WTC11 (cell line): ENCODE results near the gene JSRP1. TPM values are rescaled to one million over a fixed set of nuclear protein-coding genes. Genes with fewer than 3 reads are reported as not detected.

Source experiments
- ATAC-seq: fragments of 200-7000 bp; cut with Tn5 transposase; 2 replicates; pipeline ENCODE4 v1.10.0; 2021; ENCODE audit warnings: mild to moderate bottlenecking, moderate library complexity
- CTCF ChIA-PET: fragments of 300-600 bp; sonication (Branson Sonifier 250); formaldehyde crosslinking; loops from one replicate; lab custom pipeline; 2021; ENCODE audit warnings: antibody characterized with exemption; lab: Charles Lee
- POLR2A ChIA-PET: fragments of 350-600 bp; sonication (Branson Sonifier 250); formaldehyde crosslinking; loops from one replicate; lab custom pipeline; 2021; ENCODE audit warnings: antibody characterized with exemption; lab: Charles Lee
- DNase-seq: peaks from one replicate; pipeline ENCODE4 v3.0.0; 2021; ENCODE audit warnings: low spot score
- H3K27ac Mint-ChIP-seq: 2 replicates; pipeline ENCODE4 v1.8.0; 2021; ENCODE audit warnings: mixed read lengths
- H3K27me3 Mint-ChIP-seq: 2 replicates; pipeline ENCODE4 v1.8.0; 2021; ENCODE audit warnings: low read depth, mild to moderate bottlenecking, moderate library complexity, mixed read lengths
- H3K36me3 Mint-ChIP-seq: 2 replicates; pipeline ENCODE4 v1.8.0; 2021; ENCODE audit warnings: mixed read lengths
- H3K4me1 Mint-ChIP-seq: 2 replicates; pipeline ENCODE4 v1.8.0; 2022; ENCODE audit warnings: mixed read lengths
- H3K4me3 Mint-ChIP-seq: 2 replicates; pipeline ENCODE4 v1.8.0; 2021; ENCODE audit warnings: mild to moderate bottlenecking, moderate library complexity, mixed read lengths
- H3K9me3 Mint-ChIP-seq: 2 replicates; pipeline ENCODE4 v1.8.0; 2021; ENCODE audit warnings: mixed read lengths
- CBFB ChIP-seq: sonication (generic); formaldehyde crosslinking; IDR thresholded peaks from 2 replicates; pipeline ENCODE4 v1.8.1; 2022; ENCODE audit warnings: mild to moderate bottlenecking, low read depth, missing genetic modification reagents
- CREM ChIP-seq: sonication (generic); formaldehyde crosslinking; IDR thresholded peaks from 2 replicates; pipeline ENCODE4 v1.8.1; 2022; ENCODE audit warnings: mild to moderate bottlenecking, missing genetic modification reagents, moderate library complexity
- CTCF ChIP-seq: fragments of 200-600 bp; IDR thresholded peaks from 2 replicates; pipeline ENCODE4 v1.8.0; 2022; ENCODE audit warnings: antibody characterized with exemption
- E2F5 ChIP-seq: sonication (generic); formaldehyde crosslinking; IDR thresholded peaks from 2 replicates; pipeline ENCODE4 v1.8.1; 2022; ENCODE audit warnings: mild to moderate bottlenecking, moderate library complexity, missing genetic modification reagents
- FOXJ3 ChIP-seq: sonication (generic); formaldehyde crosslinking; IDR thresholded peaks from 2 replicates; pipeline ENCODE4 v1.9.0; 2021; ENCODE audit warnings: missing genetic modification reagents, mild to moderate bottlenecking, borderline replicate concordance
- IRF1 ChIP-seq: sonication (generic); formaldehyde crosslinking; IDR thresholded peaks from 2 replicates; pipeline ENCODE4 v1.8.0; 2023; ENCODE audit warnings: missing genetic modification reagents
- JUN ChIP-seq: sonication (generic); formaldehyde crosslinking; IDR thresholded peaks from 2 replicates; pipeline ENCODE4 v1.8.0; 2023; ENCODE audit warnings: mild to moderate bottlenecking, missing genetic modification reagents
- KAT7 ChIP-seq: sonication (generic); formaldehyde crosslinking; IDR thresholded peaks from 2 replicates; pipeline ENCODE4 v1.8.1; 2023; ENCODE audit warnings: missing genetic modification reagents, mild to moderate bottlenecking, borderline replicate concordance
- MLX ChIP-seq: sonication (generic); formaldehyde crosslinking; IDR thresholded peaks from 2 replicates; pipeline ENCODE4 v1.8.1; 2023; ENCODE audit warnings: mild to moderate bottlenecking, missing genetic modification reagents, moderate library complexity
- MYBL2 ChIP-seq: sonication (generic); formaldehyde crosslinking; IDR thresholded peaks from 2 replicates; pipeline ENCODE4 v1.8.1; 2023; ENCODE audit warnings: mild to moderate bottlenecking, moderate library complexity, missing genetic modification reagents
- NFATC4 ChIP-seq: fragments of 250-450 bp; sonication (Bioruptor Pico); IDR thresholded peaks from 2 replicates; pipeline ENCODE4 v1.9.0; 2021; ENCODE audit warnings: mild to moderate bottlenecking
- NFE2L1 ChIP-seq: sonication (generic); formaldehyde crosslinking; IDR thresholded peaks from 2 replicates; pipeline ENCODE4 v1.8.1; 2023; ENCODE audit warnings: missing genetic modification reagents
- RORB ChIP-seq: fragments of 250-450 bp; sonication (Bioruptor Pico); IDR thresholded peaks from 2 replicates; pipeline ENCODE4 v1.9.0; 2021; ENCODE audit warnings: mild to moderate bottlenecking
- TEAD1 ChIP-seq: sonication (generic); formaldehyde crosslinking; IDR thresholded peaks from 2 replicates; pipeline ENCODE4 v1.8.0; 2022; ENCODE audit warnings: mild to moderate bottlenecking, missing genetic modification reagents
- ZNF138 ChIP-seq: sonication (generic); formaldehyde crosslinking; conservative IDR thresholded peaks from 2 replicates; pipeline ENCODE4 v1.8.1; 2022; ENCODE audit warnings: mild to moderate bottlenecking, moderate library complexity, missing genetic modification reagents
- ZNF317 ChIP-seq: sonication (generic); formaldehyde crosslinking; IDR thresholded peaks from 2 replicates; pipeline ENCODE4 v1.8.1; 2023; ENCODE audit warnings: low read depth, mild to moderate bottlenecking, moderate library complexity, missing genetic modification reagents, borderline replicate concordance
- ZNF396 ChIP-seq: fragments of 250-450 bp; sonication (Bioruptor Pico); IDR thresholded peaks from 2 replicates; pipeline ENCODE4 v1.8.0; 2021; ENCODE audit warnings: mild to moderate bottlenecking, moderate library complexity, borderline replicate concordance
- ZNF512 ChIP-seq: sonication (generic); formaldehyde crosslinking; IDR thresholded peaks from 2 replicates; pipeline ENCODE4 v1.8.1; 2022; ENCODE audit warnings: missing genetic modification reagents, borderline replicate concordance
- total RNA-seq: library from RNA; stranded (reverse); gene quantifications from 3 replicates; pipeline ENCODE4 v1.2.3, GENCODE V29; 2021
- TF ChIP-seq, protein P1 (sequence below): sonication (generic); formaldehyde crosslinking; IDR thresholded peaks from 2 replicates; pipeline ENCODE4 v1.8.1; 2023; ENCODE audit warnings: mild to moderate bottlenecking, missing genetic modification reagents
- TF ChIP-seq, protein P2 (sequence below): fragments of 250-450 bp; sonication (Bioruptor Pico); IDR thresholded peaks from 2 replicates; pipeline ENCODE4 v1.8.0; 2021; ENCODE audit warnings: mild to moderate bottlenecking

The JSRP1 gene
- total RNA-seq, 1 experiment from 2014 or later, result 0.33 TPM

DNA sequence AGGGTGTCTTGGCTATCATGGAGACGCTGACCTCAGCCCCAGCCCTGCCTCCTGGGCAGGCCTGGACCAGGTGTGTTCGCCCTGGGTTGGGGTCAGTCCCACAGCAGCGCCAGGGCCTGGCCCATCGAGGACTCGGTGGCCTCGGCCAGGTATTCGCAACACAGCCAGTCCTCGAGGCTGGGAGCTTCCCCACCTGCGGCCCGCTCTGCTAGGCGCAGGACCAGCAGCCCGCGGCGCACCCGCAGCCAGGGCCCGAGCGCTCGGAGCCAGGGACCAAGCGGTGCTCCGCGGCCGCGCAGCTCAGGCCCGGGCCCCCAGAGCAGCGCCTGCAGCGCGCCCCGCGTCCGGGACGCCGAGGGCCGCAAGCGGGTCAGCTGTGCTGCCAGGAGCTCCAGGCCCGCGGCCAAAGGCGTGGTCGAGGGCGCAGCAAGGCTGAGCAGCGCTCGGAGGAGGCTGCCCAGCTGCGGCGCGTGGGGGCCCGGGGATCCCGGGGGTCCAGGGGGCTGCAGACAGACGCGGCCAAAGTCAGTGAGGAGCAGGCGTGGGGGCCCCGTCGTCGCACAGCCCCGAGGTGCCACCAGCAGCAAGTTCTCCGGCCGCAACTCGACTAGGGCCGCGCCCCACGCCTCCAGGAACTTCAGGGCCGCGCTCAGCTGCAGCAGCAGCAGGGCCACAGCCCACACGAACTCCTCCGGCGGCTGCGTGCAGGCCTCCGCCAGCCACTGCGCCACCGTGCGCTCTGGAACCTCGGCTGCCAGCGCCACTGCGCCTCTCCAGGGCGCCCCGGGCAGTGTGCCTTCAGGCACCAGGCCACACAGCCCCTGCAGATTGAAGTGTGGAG lies 19.6 kb upstream of the JSRP1 start:
- DNase-seq, result no peak

More for the DNA sequence above, 19.6 kb upstream of the JSRP1 start:
- Mint-ChIP-seq H3K4me1 (peaks cover 22% of the 10 kb centered on the region), H3K27me3 (no peaks in the 10 kb centered on the region; the same call in 1 of the 2 replicates), H3K36me3 (peaks cover 6% of the 10 kb centered on the region), H3K27ac (no peak overlapping the region), H3K4me3 (no peak overlapping the region), H3K9me3 (no peaks in the 10 kb centered on the region)
- CTCF ChIA-PET, result interaction anchor here (0.7 to 4.4 kb wide), 19 partner anchors 12 to 336 kb away, joined by 3 to 42 read pairs (median 8); partner anchors contain the start of genes AP3D1, LSM7 and PLEKHJ1
- no peak for TF ChIP-seq IRF1 (CRISPR knock-in tag)
- no peak for TF ChIP-seq ZNF512 (CRISPR knock-in tag)
- TF ChIP-seq, protein P1, sequence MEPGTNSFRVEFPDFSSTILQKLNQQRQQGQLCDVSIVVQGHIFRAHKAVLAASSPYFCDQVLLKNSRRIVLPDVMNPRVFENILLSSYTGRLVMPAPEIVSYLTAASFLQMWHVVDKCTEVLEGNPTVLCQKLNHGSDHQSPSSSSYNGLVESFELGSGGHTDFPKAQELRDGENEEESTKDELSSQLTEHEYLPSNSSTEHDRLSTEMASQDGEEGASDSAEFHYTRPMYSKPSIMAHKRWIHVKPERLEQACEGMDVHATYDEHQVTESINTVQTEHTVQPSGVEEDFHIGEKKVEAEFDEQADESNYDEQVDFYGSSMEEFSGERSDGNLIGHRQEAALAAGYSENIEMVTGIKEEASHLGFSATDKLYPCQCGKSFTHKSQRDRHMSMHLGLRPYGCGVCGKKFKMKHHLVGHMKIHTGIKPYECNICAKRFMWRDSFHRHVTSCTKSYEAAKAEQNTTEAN (CRISPR knock-in tag), result no peak
- no peak for TF ChIP-seq MLX (CRISPR knock-in tag)
- no peak for TF ChIP-seq E2F5
- TF ChIP-seq, protein P2, sequence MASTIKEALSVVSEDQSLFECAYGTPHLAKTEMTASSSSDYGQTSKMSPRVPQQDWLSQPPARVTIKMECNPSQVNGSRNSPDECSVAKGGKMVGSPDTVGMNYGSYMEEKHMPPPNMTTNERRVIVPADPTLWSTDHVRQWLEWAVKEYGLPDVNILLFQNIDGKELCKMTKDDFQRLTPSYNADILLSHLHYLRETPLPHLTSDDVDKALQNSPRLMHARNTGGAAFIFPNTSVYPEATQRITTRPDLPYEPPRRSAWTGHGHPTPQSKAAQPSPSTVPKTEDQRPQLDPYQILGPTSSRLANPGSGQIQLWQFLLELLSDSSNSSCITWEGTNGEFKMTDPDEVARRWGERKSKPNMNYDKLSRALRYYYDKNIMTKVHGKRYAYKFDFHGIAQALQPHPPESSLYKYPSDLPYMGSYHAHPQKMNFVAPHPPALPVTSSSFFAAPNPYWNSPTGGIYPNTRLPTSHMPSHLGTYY (CRISPR knock-in tag), result no peak
- TF ChIP-seq RORB, result no peak
- TF ChIP-seq FOXJ3 (CRISPR knock-in tag), result no peak
- no peak for TF ChIP-seq ZNF317 (CRISPR knock-in tag)
- TF ChIP-seq KAT7, result no peak
- no peak for TF ChIP-seq MYBL2 (CRISPR knock-in tag)
- TF ChIP-seq ZNF138 (CRISPR knock-in tag), result no peak
- TF ChIP-seq CTCF, result no peak
- no peak for TF ChIP-seq JUN (CRISPR knock-in tag)
- no peak for TF ChIP-seq NFATC4 (CRISPR knock-in tag)
- no peak for TF ChIP-seq CREM (CRISPR knock-in tag)
- TF ChIP-seq TEAD1 (CRISPR knock-in tag), result no peak
- TF ChIP-seq CBFB (CRISPR knock-in tag), result no peak
- TF ChIP-seq NFE2L1, result no peak
- TF ChIP-seq ZNF396 (CRISPR knock-in tag), result no peak
- POLR2A ChIA-PET, result interaction anchor here (1.0 to 1.4 kb wide), 2 partner anchors 15 to 40 kb away, joined by 3 read pairs; partner anchors contain the start of gene PLEKHJ1
- peak; percentile 4; the same call in 1 of the 2 replicates for ATAC-seq
